CD4-positive, alpha-beta T cell treated with Interleukin-1 beta for 1 hour (primary cell): Measurements from ENCODE around the gene CTSZ.
"Not testable (repeated sequence)": the region's sequence is repeated elsewhere in the genome, so short reads cannot be mapped to it uniquely, and the experiment has no call there.

Source experiments
- DNase-seq, 2 donors: peaks; one replicate each; pipeline ENCODE4 v3.0.0-alpha.2; 2020 to 2022

CTSZ gene

DNA sequence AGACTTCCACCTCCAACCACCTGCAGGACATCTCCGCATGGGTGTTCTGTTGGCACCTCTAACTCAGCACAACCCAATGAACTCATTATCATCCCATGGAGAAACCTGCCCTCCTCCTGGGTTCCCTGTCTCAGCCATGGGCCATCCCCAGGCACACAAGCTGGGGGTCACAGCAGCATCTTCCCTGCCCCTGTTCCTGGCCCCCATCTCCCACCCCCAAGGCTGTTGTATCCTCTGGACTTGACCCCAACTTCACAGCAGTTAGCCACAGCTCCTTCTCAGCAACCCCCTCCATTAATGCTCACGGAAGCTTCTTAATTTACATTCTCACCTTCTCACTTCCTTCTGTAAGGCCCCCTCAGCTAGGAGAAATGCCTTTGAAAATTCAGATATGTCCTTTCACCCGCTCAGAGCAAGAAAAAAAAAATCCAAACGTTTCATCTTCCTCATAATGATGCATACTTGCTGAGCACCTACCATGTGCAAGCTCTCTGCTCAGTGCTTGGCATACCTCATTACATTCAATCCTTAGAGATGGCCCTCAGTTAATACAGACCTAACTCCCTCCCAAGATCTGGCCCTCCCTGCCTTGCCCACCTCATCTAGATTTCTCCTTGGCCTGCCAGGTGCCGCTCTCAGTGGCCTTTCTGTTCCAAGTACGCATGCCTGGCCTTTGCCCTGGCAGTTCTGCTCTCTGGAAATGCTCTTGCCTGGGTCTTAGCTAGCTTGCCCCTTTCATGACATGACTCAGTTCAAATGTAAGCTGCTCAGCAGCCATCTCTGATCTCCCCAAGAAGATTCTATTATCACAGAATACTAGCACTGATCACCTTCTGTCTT, 28.5 kb downstream of the CTSZ start:
- no peak for DNase-seq

DNA sequence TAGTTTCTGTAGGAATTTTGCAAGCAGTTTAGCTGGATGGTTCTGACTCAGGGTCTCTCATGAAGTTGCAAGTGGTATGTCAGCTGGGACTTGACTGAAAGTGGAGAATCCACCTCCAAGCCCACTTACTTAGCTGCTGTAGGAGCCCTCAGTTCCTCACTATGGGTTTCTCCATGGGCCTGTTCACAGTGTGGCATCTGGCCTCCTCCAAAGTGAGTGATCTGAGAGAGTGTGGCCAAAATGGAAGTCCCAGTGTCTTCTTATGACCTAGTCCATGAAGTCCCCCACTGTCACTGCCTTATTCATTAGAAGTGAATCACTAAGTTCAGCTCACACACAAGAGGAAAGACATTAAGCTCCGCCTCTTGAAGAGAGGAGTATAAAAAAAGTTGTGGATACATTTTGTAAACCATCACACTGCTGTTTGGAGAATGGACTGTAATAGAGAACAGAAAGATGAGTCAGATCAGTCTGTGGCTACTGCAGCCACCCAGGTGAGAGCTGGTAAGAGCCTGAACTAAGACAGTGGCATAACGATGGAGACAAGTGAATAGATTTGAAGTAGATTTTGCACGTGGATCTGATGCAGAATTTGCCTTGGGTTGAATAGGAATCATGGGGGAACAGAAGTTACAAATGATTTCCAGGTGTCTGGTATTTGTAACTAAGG, 30.9 kb downstream of the CTSZ start:
- no peak for DNase-seq

- DNase-seq = no peak
These were observed 31.7 kb downstream of the CTSZ start for GRCh38 chr20:58975353-58975752.

GRCh38 chr20:58973866-58974265, 33.2 kb downstream of the CTSZ start:
- DNase-seq = no peak

GRCh38 chr20:58973179-58973578, 33.9 kb downstream of the CTSZ start:
- no peak for DNase-seq

DNA sequence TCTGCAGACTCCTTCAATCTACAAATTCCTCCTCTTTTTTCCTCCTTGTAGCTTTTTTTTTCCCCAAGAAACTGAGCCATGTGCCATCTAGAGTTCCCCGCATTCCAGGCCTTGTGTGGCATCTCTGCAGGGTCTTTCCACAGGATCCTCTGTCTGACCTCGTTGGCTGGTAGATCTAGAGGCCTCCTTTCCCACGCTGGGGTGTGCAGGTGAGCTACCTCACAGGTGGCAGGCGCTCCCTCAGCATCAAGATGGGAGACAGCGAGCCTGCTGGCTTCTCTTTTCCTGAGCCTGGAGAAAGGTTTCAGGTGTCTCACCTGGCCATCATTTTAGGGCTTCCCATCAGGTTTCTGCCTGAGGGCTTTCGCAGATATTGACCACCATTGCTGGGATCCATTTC, 35.6 kb downstream of the CTSZ start:
- DNase-seq = no peak

- no peak for DNase-seq
These were observed 36.9 kb downstream of the CTSZ start for GRCh38 chr20:58970146-58970545.

DNA sequence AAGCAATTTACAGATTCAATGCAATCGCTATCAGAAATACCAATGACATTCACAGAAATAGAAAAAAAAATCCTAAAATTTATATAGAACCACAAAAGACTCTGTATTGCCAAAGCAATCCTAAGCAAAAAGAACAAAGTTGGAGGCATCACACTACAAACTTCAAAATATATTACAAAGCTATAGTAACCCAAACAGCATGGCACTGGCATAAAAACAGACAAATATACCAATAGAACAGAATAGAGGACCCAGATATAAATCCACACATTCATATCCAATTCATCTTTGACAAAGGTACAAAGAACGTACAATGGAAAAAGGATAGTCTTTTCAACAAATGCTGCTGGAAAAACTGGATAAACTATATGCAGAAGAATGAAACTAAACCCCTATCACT, 37.6 kb downstream of the CTSZ start:
- DNase-seq = no peak

DNA sequence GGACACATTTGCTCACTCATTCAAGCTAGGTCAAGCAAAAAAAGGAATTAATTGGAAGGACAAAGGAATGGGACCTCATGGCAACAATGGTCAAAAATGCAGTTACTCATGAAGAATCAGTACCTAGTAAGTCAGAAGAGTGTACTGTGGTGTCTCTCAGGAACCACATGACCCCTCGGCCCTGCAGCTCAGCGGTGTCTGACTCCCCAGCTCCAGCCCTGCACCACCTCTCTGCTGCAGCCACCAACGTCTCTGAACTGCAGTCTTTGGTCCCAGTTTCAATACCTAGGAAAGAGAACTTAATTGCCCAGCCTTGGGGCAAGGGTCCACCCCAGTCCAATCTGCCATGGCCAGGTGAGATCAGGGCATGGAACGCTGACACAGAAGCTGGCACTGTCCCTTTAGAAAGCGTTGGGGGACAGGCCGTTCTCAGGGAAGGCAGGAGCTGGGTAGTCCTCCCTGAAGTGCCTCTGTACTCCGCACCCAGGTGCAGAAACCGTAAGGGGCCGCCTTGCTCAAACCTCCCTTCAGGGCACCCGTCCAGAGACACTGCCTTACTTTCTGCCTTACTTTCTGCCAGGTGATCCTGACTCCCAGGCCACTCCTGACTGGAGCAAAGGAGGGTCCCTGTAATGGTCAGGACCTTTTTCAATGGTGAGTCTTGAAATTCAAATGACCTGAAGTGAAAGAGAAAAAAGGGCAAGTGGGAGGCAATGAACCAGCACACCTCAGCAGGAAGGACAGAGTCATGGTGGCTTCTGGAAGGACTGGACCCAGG, 39.2 kb downstream of the CTSZ start:
- no peak for DNase-seq

- no peak for DNase-seq
These were observed 41.6 kb downstream of the CTSZ start for GRCh38 chr20:58965270-58966064.

- not testable (repeated sequence) for DNase-seq
These were observed 43.1 kb downstream of the CTSZ start for GRCh38 chr20:58963922-58964321.

GRCh38 chr20:58963060-58963584, 43.9 kb downstream of the CTSZ start:
- DNase-seq = no peak

- no peak for DNase-seq
These were observed 47.4 kb downstream of the CTSZ start for GRCh38 chr20:58959652-58960051.

DNA sequence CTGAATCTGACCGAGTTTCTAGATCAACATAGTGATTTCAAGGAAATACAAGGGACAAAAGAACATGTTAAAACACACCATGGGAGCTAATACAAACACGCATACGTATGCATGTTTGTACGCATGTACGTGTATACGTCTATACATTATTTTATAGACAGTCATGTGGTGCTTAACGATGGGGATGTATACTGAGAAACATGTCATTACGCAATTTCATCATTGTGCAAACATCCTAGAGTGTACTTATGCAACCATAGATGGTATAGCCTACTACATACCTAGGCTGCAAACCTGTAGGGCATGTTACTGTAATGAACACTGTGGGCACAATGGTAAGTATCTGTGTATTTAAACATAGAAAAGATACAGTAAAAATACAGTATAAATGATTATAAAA, 51.0 kb downstream of the CTSZ start:
- no peak for DNase-seq

- DNase-seq = no peak
These were observed 54.0 kb downstream of the CTSZ start for GRCh38 chr20:58953050-58953449.

DNA sequence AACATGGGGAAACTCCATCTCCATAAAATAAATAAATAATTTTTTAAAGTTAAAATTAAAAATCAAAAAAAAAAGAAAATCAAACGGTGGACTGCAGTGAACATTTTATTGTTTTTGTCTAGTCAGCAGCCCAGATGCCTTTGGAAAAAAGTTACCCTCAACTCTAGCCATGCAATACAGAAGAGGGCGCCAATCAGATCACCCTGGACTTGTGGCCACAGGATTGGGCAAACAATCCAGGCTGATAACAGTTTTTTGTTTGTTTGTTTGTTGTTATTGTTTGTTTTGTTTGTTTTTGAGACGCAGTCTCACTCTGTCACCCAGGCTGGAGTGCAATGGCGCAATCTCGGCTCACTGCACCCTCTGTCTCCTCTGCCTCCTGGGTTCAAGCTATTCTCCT, 56.5 kb downstream of the CTSZ start:
- DNase-seq = no peak

GRCh38 chr20:58947797-58948388, 59.2 kb downstream of the CTSZ start:
- not testable (repeated sequence) for DNase-seq

- no peak for DNase-seq
These were observed 61.0 kb downstream of the CTSZ start for GRCh38 chr20:58945965-58946631.
